Spleen (tissue), 11 donors: ENCODE data around the gene IGF2R. TPM values are rescaled to one million over a fixed set of nuclear protein-coding genes. Genes with fewer than 3 reads are reported as not detected.

Experiments used
- DNase-seq: peaks from one replicate; pipeline ENCODE4 v3.0.0-alpha.2; 2020
- H3K27ac ChIP-seq, 8 donors: fragments of 200-600 bp; sonication (generic) in 7 of 8; 1 replicate in 4 of 8; 2 replicates in 4 of 8; pipeline versions ENCODE4 v1.5.0 to v1.8.0; 2016 to 2021; ENCODE audit warnings: inconsistent platforms in 4 of 8, mild to moderate bottlenecking in 4 of 8, moderate library complexity in 1 of 8
- H3K27me3 ChIP-seq, 7 donors: fragments of 200-600 bp; sonication (generic) in 6 of 7; replicated peaks in 1 of 7; 1 replicate in 4 of 7; 2 replicates in 3 of 7; pipeline versions ENCODE4 v1.5.0 to v1.8.0; 2016 to 2021; ENCODE audit warnings: inconsistent platforms in 3 of 7, mild to moderate bottlenecking in 1 of 7
- H3K36me3 ChIP-seq, 6 donors: fragments of 200-600 bp; sonication (generic) in 5 of 6; 1 replicate in 4 of 6; 2 replicates in 2 of 6; pipeline versions ENCODE4 v1.5.0 to v1.8.0; 2016 to 2021; ENCODE audit warnings: inconsistent platforms in 2 of 6
- H3K4me1 ChIP-seq, 6 donors: fragments of 200-600 bp; sonication (generic) in 5 of 6; 1 replicate in 3 of 6; 2 replicates in 3 of 6; pipeline versions ENCODE4 v1.5.0 to v1.8.0; 2016 to 2021; ENCODE audit warnings: inconsistent platforms in 3 of 6
- H3K4me3 ChIP-seq, 8 donors: fragments of 200-600 bp; sonication (generic) in 7 of 8; 1 replicate in 4 of 8; 2 replicates in 4 of 8; pipeline versions ENCODE4 v1.5.0 to v1.8.0; 2016 to 2021; ENCODE audit warnings: inconsistent platforms in 4 of 8, mild to moderate bottlenecking in 4 of 8, moderate library complexity in 2 of 8
- H3K9me3 ChIP-seq, 8 donors: fragments of 200-600 bp; sonication (generic) in 7 of 8; 1 replicate in 4 of 8; 2 replicates in 4 of 8; pipeline versions ENCODE4 v1.5.0 to v1.8.0; 2016 to 2021; ENCODE audit warnings: inconsistent platforms in 4 of 8
- CTCF ChIP-seq, 11 experiments: fragments of 200-600 bp in 7 of 11; fragments of 450-650 bp in 4 of 11; sonication (generic) in 4 of 11; IDR thresholded peaks in 8 of 11; conservative IDR thresholded peaks in 3 of 11; 1 replicate in 7 of 11; 2 replicates in 4 of 11; pipeline versions ENCODE4 v1.4.0 to v1.8.0; 2016 to 2021; ENCODE audit warnings: antibody characterized with exemption in 11 of 11, inconsistent platforms in 4 of 11, mild to moderate bottlenecking in 1 of 11
- POLR2A ChIP-seq, 3 donors: fragments of 450-650 bp; IDR thresholded peaks; one replicate each; pipeline ENCODE4 v1.5.1; 2017; ENCODE audit warnings: antibody characterized with exemption in 3 of 3, mild to moderate bottlenecking in 1 of 3
- POLR2AphosphoS5 ChIP-seq, 3 donors: sonication (generic); formaldehyde crosslinking; IDR thresholded peaks; one replicate each; pipeline ENCODE4 v1.5.1; 2017; ENCODE audit warnings: antibody characterized with exemption in 3 of 3
- WGBS, 5 donors: extraction: QIAGEN DNeasy Blood & Tissue Kit in 3 of 5; methylation state at CpG; one replicate each; pipeline versions ENCODE4 v1.1.5 to v1.1.7; 2013 to 2018; 5-methylcytosine and 5-hydroxymethylcytosine counted together
- intact Hi-C: fragments of 100-400 bp; cut with DNase I; formaldehyde crosslinking; loops from one replicate; pipeline ENCODE4 v1.15.0; 2023; ENCODE audit warnings: low total_unique reads
- polyA plus RNA-seq, 3 donors: library from polyadenylated mRNA; stranded (reverse); fragments of 200-250 nt; gene quantifications; one replicate each; pipeline ENCODE4 v1.2.1, GENCODE V29; 2013
- total RNA-seq, 7 donors: library from RNA; depleted of rRNA in 3 of 7; stranded (reverse); fragments of >200 nt in 3 of 7; fragmentation: NEBNext Ultra II Directional in 4 of 7; extraction: Animal tissue kit (Norgen Biotek cat#: 25700) in 4 of 7; gene quantifications; one replicate each; pipeline versions ENCODE4 v1.1.0 to v1.2.1, GENCODE V29; 2016 to 2021
- donor health status: healthy with polysubstance abuse.
- donor health status: DM: no; HTN: no; CAD: no; lungs with moderate emphysema.
- donor health status: DM: no; HTN: no; CAD: no.
- donor health status: Bipolar disorder and iron deficiency.
- donor health status: healthy.
- donor health status: DM: no; HTN: no; CAD: no.
- donor health status: DM: yes; HTN: yes; CAD: no.

IGF2R gene
- total and polyA plus RNA-seq, 10 donors, result 6.9 to 193 (median 159) TPM

- 90 to 100% (median 96%) methylated on average over 1 to 2 of the region's 2 CpGs for WGBS, 5 donors
- Histone ChIP-seq H3K9me3 (peaks cover 0 to 16% (median 3%) of the 10 kb centered on the region in 8 donors), H3K27ac (no peak overlapping the region), H3K27me3 (no peaks in the 10 kb centered on the region), H3K4me3 (no peak overlapping the region), H3K4me1 (no peaks in the 10 kb centered on the region), H3K36me3 (peaks cover 0 to 75% (median 7%) of the 10 kb centered on the region in 6 donors)
- DNase-seq, result peak; percentile 57
- intact Hi-C loops, result no loop called here
- peak in 1 of 3 donors; percentile 13 for TF ChIP-seq POLR2AphosphoS5 (IDR thresholded peaks at IDR 0.05)
- TF ChIP-seq POLR2A (IDR thresholded peaks at IDR 0.05), result no peak
- TF ChIP-seq CTCF (IDR thresholded peaks at IDR 0.05 in 8 of 11, conservative IDR thresholded peaks at IDR 0.05 in 3 of 11), result no peak
These were observed 147.5 kb downstream of the IGF2R start for GRCh38 chr6:160116411-160116810.

DNA sequence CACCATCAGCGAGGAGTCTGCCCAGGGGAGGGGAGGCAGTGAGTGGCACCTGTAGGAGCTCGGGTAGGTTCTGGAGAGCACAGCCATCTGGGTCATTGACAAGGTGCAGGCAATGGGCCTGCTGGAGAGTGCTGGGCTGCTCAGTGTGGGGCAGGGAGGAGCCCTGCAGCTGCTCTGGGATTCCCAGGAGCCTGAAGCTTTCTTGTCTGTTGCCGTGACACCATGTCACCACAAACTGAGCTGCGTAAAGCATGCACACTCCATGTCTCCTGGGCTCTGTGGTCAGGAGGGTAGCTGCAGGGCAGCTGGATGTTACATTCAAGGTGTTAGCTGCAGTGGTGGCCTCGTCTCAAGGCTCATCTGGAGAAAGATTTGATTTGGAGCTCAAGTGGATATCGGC, 148.3 kb downstream of the IGF2R start:
- WGBS, 5 donors, result 94 to 100% (median 95%) methylated on average over 2 to 6 of the region's 6 CpGs
- Histone ChIP-seq H3K36me3 (peaks cover 0 to 81% (median 7%) of the 10 kb centered on the region in 6 donors), H3K4me1 (no peaks in the 10 kb centered on the region), H3K27ac (no peak overlapping the region), H3K9me3 (peaks cover 0 to 16% (median 3%) of the 10 kb centered on the region in 8 donors), H3K4me3 (no peak overlapping the region), H3K27me3 (no peaks in the 10 kb centered on the region)
- TF ChIP-seq POLR2AphosphoS5 (IDR thresholded peaks at IDR 0.05) (no peak), CTCF (IDR thresholded peaks at IDR 0.05 in 8 of 11, conservative IDR thresholded peaks at IDR 0.05 in 3 of 11) (no peak), POLR2A (IDR thresholded peaks at IDR 0.05) (no peak)
- intact Hi-C loops, result no loop called here
- DNase-seq, result peak; percentile 41

GRCh38 chr6:160118620-160119229, 149.8 kb downstream of the IGF2R start:
- intact Hi-C loops, result no loop called here
- WGBS, 5 donors, result 83 to 96% (median 87%) methylated on average over 1 to 5 of the region's 5 CpGs

More at GRCh38 chr6:160118620-160119229, 149.8 kb downstream of the IGF2R start:
- no peak overlapping the region for H3K27ac ChIP-seq
- TF ChIP-seq POLR2A (IDR thresholded peaks at IDR 0.05), result no peak
- peak in 1 of 3 donors; percentile 27 for TF ChIP-seq POLR2AphosphoS5 (IDR thresholded peaks at IDR 0.05)
- TF ChIP-seq CTCF (IDR thresholded peaks at IDR 0.05 in 8 of 11, conservative IDR thresholded peaks at IDR 0.05 in 3 of 11), result no peak
- H3K4me1 ChIP-seq, result no peaks in the 10 kb centered on the region
- H3K36me3 ChIP-seq, result peaks cover 0 to 77% (median 7%) of the 10 kb centered on the region in 6 donors
- H3K27me3 ChIP-seq, result no peaks in the 10 kb centered on the region
- peaks cover 0 to 16% (median 3%) of the 10 kb centered on the region in 8 donors for H3K9me3 ChIP-seq
- DNase-seq, result peak; percentile 52
- no peak overlapping the region for H3K4me3 ChIP-seq
